ENCODE data around the gene ZNF831.

ZNF831 gene

DNA sequence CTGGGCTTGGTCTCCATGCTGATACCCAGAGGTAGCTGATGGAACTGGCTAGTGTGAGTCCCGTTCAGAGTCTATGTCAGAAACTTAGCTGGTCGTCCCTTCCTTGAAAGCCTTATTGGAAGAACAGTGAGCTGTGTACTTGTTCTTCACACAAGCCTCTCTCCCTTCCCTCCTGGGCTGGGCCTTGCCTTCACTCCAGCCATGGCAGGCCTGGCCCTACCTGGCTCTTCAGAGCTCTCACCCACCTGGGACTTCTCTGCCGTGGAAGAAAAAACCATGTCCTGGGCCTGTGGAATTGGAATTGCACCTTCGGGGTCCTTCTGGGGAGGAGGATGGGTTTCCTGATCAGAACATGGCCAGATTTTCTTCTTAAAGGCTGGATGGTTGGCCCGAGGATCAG is 20.3 kb upstream of the ZNF831 start:
- Histone ChIP-seq H3K36me3 (no peaks in the 10 kb centered on the region), H3K9me3 (ENCODE audit: severe bottlenecking) (peaks cover 5% of the 10 kb centered on the region), H3K27ac (peak overlapping the region; percentile 14; the same call in 1 of the 2 replicates), H3K4me3 (ENCODE audit: low read depth, low read length) (no peak overlapping the region), H3K27me3 (ENCODE audit: insufficient read depth, low read depth, severe bottlenecking) (no peaks in the 10 kb centered on the region)
- TF ChIP-seq, protein P1, sequence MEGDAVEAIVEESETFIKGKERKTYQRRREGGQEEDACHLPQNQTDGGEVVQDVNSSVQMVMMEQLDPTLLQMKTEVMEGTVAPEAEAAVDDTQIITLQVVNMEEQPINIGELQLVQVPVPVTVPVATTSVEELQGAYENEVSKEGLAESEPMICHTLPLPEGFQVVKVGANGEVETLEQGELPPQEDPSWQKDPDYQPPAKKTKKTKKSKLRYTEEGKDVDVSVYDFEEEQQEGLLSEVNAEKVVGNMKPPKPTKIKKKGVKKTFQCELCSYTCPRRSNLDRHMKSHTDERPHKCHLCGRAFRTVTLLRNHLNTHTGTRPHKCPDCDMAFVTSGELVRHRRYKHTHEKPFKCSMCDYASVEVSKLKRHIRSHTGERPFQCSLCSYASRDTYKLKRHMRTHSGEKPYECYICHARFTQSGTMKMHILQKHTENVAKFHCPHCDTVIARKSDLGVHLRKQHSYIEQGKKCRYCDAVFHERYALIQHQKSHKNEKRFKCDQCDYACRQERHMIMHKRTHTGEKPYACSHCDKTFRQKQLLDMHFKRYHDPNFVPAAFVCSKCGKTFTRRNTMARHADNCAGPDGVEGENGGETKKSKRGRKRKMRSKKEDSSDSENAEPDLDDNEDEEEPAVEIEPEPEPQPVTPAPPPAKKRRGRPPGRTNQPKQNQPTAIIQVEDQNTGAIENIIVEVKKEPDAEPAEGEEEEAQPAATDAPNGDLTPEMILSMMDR (IDR thresholded peaks at IDR 0.05; ENCODE audit: low read depth, low read length) = no peak
- DNase-seq = no peak

DNA sequence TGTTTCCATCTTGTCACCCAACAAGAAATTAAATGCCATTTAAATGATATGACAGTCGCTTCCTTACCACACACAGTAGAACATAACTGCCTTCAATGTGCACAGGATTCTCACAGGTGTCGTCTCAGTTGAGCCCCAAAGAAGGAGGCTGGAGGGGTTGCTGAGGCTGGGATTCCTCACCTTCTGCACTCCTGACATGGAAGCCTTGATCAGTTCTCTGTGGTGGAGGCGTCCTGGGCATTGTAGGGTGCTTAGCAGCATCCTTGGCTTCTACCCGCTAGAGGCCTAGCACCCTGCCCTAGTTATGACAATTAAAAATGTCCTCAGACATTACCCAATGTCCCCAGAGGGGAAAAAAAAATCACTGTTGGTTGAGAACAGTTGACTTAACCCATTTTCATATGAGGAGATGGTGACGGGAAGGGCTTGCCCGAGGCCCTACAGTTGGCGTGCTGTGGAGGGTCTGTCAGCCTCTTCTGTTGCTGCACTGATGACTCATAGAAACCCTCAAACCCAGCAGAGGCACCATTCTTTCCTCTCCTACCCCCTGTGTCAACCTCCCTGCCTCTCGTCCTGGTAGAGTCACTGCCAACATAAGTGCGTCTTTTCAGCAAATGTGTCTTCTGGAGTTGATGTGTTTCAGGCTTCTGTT is 19.3 kb upstream of the ZNF831 start:
- no peaks in the 10 kb centered on the region for H3K36me3 ChIP-seq
- DNase-seq = no peak
- H3K9me3 ChIP-seq (ENCODE audit: severe bottlenecking) = peaks cover 5% of the 10 kb centered on the region
- TF ChIP-seq, protein P1 (IDR thresholded peaks at IDR 0.05; ENCODE audit: low read depth, low read length) = no peak
- no peak overlapping the region for H3K27ac ChIP-seq
- H3K4me3 ChIP-seq (ENCODE audit: low read depth, low read length) = no peak overlapping the region
- H3K27me3 ChIP-seq (ENCODE audit: insufficient read depth, low read depth, severe bottlenecking) = no peaks in the 10 kb centered on the region

DNA sequence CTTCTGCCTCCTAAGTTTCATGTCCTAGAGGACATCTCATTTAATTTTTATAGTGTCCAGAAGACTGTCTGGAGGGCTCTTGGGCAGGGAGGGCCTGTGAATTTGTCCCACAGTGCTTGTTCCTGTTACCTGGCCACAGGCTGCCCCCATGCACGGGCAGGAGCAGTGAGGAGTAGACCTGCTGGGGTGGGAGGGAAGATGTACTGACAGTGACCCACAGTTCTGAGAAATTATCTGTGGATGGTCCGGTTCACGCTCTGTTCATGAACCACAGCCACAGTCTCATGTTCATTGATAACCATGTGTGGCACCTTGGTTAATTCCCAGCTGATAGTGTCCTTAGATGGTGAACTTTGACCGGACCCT is 18.8 kb upstream of the ZNF831 start:
- H3K27ac ChIP-seq = no peak overlapping the region
- TF ChIP-seq, protein P1 (IDR thresholded peaks at IDR 0.05; ENCODE audit: low read depth, low read length) = no peak
- peaks cover 5% of the 10 kb centered on the region for H3K9me3 ChIP-seq (ENCODE audit: severe bottlenecking)
- H3K36me3 ChIP-seq = no peaks in the 10 kb centered on the region
- DNase-seq = no peak
- H3K27me3 ChIP-seq (ENCODE audit: insufficient read depth, low read depth, severe bottlenecking) = no peaks in the 10 kb centered on the region
- no peak overlapping the region for H3K4me3 ChIP-seq (ENCODE audit: low read depth, low read length)

DNA sequence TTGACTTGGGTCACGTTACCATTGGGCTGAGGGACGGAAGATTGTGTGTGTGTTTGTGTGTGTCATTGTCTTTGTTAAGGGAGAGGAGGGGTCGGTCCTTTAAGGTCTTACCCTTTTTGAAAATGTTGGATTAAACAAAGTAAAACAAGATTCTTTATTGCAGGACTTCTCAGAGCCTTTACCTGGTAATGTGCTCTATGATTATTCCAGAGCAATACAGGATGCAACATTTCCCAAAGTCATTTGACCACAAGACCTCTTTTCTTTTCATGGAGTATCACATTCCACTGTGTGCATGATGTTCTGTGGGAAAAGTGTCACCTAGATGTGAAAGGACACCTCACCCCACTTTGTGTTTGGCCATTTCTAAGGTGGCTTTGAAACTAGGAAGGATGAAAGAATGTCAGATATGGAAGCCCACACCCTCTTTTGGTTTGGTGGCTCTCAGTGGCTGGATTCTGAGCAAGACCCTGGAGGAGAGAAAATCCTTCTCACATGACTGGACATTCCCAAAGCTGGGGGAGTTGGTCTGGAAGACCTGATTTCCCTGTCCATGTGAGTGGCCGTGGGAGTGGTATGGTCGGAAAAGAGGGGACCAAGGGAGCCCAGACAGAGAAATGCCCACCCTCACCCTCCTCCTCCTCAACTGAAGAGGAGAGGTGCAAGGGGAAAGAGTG is 18.2 kb upstream of the ZNF831 start:
- H3K9me3 ChIP-seq (ENCODE audit: severe bottlenecking) = peaks cover 5% of the 10 kb centered on the region
- H3K4me3 ChIP-seq (ENCODE audit: low read depth, low read length) = no peak overlapping the region
- DNase-seq = no peak
- TF ChIP-seq, protein P1 (IDR thresholded peaks at IDR 0.05; ENCODE audit: low read depth, low read length) = no peak
- H3K36me3 ChIP-seq = no peaks in the 10 kb centered on the region
- H3K27me3 ChIP-seq (ENCODE audit: insufficient read depth, low read depth, severe bottlenecking) = no peaks in the 10 kb centered on the region
- no peak overlapping the region for H3K27ac ChIP-seq

DNA sequence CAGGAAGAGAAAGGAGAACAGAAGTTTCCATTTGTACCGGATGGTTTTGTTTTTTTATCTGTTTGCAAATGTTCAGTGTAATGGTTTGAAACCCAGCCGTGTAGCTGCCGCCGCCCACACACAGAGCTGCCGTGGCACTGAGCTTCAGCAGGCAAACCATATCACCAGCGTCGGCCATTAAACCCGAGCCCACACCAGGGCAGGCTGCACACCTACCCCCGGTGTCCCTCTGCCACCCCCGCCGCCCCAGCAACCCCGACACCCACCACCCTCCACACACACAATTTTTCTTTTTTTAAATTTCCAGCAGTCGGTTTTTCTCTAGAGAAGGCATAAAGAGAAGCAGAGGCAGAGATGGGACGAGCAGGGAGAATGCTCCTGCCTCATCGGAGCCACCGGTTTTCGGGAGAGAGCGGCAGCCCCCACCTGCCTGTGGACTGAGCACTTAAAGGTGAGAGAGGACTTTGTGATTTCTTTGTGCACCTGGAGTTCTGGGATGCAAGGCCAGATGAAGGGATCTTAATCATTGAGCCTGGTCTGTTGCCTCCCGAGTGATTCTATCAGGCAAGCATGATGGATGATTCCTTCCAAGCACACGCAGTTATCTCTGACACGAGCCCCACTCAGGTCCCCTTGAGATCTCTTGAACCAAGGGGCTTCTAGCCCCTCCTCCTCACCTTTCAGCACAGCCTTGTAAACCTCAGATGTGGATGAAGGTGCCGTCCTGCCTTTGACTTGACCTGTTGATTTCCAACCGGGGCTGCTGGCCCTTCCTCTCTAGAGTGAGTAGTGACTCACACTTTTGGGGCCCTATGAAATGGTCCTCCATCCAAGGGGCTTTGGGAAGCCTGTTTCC is 17.5 kb upstream of the ZNF831 start:
- Histone ChIP-seq H3K4me3 (ENCODE audit: low read depth, low read length) (no peak overlapping the region), H3K27ac (no peak overlapping the region), H3K9me3 (ENCODE audit: severe bottlenecking) (peaks cover 5% of the 10 kb centered on the region), H3K27me3 (ENCODE audit: insufficient read depth, low read depth, severe bottlenecking) (no peaks in the 10 kb centered on the region), H3K36me3 (no peaks in the 10 kb centered on the region)
- TF ChIP-seq, protein P1 (IDR thresholded peaks at IDR 0.05; ENCODE audit: low read depth, low read length) = no peak
- DNase-seq = no peak

Data from WERI-Rb-1 (cell line).